PFSK-1 (cell line): Measurements from ENCODE around the gene DNAJB1.
A peak's percentile ranks its signal among the peaks of the same experiment; 100 is the strongest.

Source experiments
- POLR2AphosphoS5 ChIP-seq: IDR thresholded peaks from 2 replicates; pipeline ENCODE4 v1.6.1; 2012; ENCODE audit warnings: low read depth, mild to moderate bottlenecking, control low read depth, low read length, moderate library complexity
- SIN3A ChIP-seq: IDR thresholded peaks from 2 replicates; pipeline ENCODE4 v1.6.1; 2012; ENCODE audit warnings: mild to moderate bottlenecking, low read length, moderate library complexity, borderline replicate concordance; ENCODE audit not compliant: insufficient read depth
- TF ChIP-seq, protein P1 (sequence below), 2 experiments: IDR thresholded peaks; 2 replicates each; pipeline versions ENCODE4 v1.6.1 to v1.8.0; 2011 to 2012; ENCODE audit warnings: low read depth in 2 of 2, low read length in 2 of 2, control low read depth in 1 of 2, inconsistent platforms in 1 of 2, mild to moderate bottlenecking in 1 of 2, moderate library complexity in 1 of 2; ENCODE audit not compliant: insufficient read depth in 1 of 2

DNA sequence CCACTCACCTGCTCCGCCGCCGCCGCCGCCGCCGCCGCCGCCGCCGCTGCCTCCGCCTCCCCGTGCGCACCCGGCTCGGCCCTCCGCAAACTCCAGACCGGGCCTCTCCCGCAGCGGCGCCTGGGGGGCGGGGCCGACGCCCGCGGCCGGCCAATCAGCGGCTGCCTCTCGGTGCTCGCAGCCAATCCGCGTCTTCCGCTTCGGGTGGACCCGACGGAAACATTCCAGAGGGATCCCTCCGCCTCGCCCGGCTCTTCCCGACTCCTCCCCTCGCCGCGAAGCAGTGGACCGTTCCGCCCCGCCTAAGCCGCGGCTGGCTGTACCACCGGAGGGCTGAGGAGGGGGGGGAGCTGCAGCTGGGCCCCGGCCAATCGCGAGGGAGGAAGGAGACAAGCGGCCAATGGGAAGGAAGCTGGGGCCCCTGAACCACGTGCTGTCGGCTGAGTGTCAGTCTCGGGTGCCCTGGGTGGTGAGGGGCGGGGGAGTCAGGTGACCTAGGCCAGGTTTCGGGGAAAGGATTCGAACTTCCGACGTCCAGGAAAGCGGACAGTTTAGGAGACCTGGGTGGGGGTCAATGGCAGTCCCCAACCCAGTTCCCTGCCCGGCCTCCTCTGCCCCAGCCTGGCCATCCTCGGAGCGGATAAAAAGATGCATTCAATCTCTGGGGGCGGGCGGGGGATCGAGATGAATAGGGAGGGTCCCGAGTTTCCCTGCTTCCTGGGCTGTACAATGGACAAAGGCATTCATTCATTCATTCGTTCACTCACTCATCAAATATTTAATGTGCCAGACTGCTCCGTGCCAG is 22.0 kb downstream of the DNAJB1 start, which contains the start of gene GIPC1:
- TF ChIP-seq POLR2AphosphoS5: no peak
- TF ChIP-seq, protein P1, sequence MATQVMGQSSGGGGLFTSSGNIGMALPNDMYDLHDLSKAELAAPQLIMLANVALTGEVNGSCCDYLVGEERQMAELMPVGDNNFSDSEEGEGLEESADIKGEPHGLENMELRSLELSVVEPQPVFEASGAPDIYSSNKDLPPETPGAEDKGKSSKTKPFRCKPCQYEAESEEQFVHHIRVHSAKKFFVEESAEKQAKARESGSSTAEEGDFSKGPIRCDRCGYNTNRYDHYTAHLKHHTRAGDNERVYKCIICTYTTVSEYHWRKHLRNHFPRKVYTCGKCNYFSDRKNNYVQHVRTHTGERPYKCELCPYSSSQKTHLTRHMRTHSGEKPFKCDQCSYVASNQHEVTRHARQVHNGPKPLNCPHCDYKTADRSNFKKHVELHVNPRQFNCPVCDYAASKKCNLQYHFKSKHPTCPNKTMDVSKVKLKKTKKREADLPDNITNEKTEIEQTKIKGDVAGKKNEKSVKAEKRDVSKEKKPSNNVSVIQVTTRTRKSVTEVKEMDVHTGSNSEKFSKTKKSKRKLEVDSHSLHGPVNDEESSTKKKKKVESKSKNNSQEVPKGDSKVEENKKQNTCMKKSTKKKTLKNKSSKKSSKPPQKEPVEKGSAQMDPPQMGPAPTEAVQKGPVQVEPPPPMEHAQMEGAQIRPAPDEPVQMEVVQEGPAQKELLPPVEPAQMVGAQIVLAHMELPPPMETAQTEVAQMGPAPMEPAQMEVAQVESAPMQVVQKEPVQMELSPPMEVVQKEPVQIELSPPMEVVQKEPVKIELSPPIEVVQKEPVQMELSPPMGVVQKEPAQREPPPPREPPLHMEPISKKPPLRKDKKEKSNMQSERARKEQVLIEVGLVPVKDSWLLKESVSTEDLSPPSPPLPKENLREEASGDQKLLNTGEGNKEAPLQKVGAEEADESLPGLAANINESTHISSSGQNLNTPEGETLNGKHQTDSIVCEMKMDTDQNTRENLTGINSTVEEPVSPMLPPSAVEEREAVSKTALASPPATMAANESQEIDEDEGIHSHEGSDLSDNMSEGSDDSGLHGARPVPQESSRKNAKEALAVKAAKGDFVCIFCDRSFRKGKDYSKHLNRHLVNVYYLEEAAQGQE (IDR thresholded peaks at IDR 0.05; ENCODE audit: insufficient read depth in 1 of 2, low read depth in 2 of 2, low read length in 2 of 2): 0 out of 4 replicates have a peak, but pooled peaks of 1 of the 2 experiments have one; percentile 6
- 0 out of 2 replicates have a peak, but pooled peaks have one; percentile 22 for TF ChIP-seq SIN3A
